ACC112 (cell line): ENCODE measurements around the gene TRIM45.
"Not testable (repeated sequence)": the region's sequence is repeated elsewhere in the genome, so short reads cannot be mapped to it uniquely, and the experiment has no call there.

Experiments
- H2AFZ ChIP-seq: fragments of 200-600 bp; sonication (generic); one replicate; pipeline ENCODE4 v1.6.0; 2017; ENCODE audit warnings: antibody characterized with exemption, low read length; ENCODE audit not compliant: unreplicated experiment
- H3K27ac ChIP-seq: fragments of 200-600 bp; sonication (generic); 2 replicates; pipeline ENCODE4 v1.5.1; 2014; ENCODE audit warnings: low read depth, mild to moderate bottlenecking, antibody characterized with exemption, low read length, moderate library complexity
- H3K27me3 ChIP-seq: fragments of 200-600 bp; sonication (generic); 2 replicates; pipeline ENCODE4 v1.6.1; 2014; ENCODE audit warnings: mild to moderate bottlenecking, antibody characterized with exemption, low read length, moderate library complexity, mixed read lengths; ENCODE audit not compliant: insufficient read depth
- H3K36me3 ChIP-seq: fragments of 200-600 bp; sonication (generic); 2 replicates; pipeline ENCODE4 v1.6.1; 2016; ENCODE audit warnings: mild to moderate bottlenecking, antibody characterized with exemption, low read length, moderate library complexity, mixed read lengths; ENCODE audit not compliant: insufficient read depth
- H3K4me1 ChIP-seq: fragments of 200-600 bp; sonication (generic); one replicate; pipeline ENCODE4 v1.6.1; 2016; ENCODE audit warnings: low read length, mixed read lengths; ENCODE audit not compliant: insufficient read depth, unreplicated experiment, control insufficient read depth
- H3K4me3 ChIP-seq: fragments of 200-600 bp; sonication (generic); 2 replicates; pipeline ENCODE4 v1.5.1; 2014; ENCODE audit warnings: mild to moderate bottlenecking, low read depth, low read length
- H3K79me2 ChIP-seq: fragments of 200-600 bp; sonication (generic); one replicate; pipeline ENCODE4 v1.6.0; 2016; ENCODE audit warnings: low read length; ENCODE audit not compliant: control insufficient read depth, unreplicated experiment, insufficient read depth

Gene TRIM45

GRCh38 chr1:117116784-117117130 lies 4.8 kb downstream of the TRIM45 start:
- Histone ChIP-seq H2AFZ (no peak overlapping the region), H3K79me2 (no peaks in the 10 kb centered on the region), H3K4me1 (peaks cover 10% of the 10 kb centered on the region), H3K27ac (no peak overlapping the region), H3K36me3 (peaks cover 4% of the 10 kb centered on the region; the same call in 1 of the 2 replicates), H3K4me3 (no peak overlapping the region), H3K27me3 (no peaks in the 10 kb centered on the region)

GRCh38 chr1:117116090-117116783 lies 5.3 kb downstream of the TRIM45 start:
- Histone ChIP-seq H3K27me3 (no peaks in the 10 kb centered on the region), H2AFZ (no peak overlapping the region), H3K27ac (no peak overlapping the region), H3K4me1 (peaks cover 14% of the 10 kb centered on the region), H3K4me3 (no peak overlapping the region), H3K79me2 (no peaks in the 10 kb centered on the region), H3K36me3 (peaks cover 4% of the 10 kb centered on the region; the same call in 1 of the 2 replicates)

- H3K79me2 ChIP-seq: no peaks in the 10 kb centered on the region
- peaks cover 17% of the 10 kb centered on the region for H3K4me1 ChIP-seq
- H3K27me3 ChIP-seq: no peaks in the 10 kb centered on the region
- H3K4me3 ChIP-seq: no peak overlapping the region
- no peak overlapping the region; the same call in 1 of the 2 replicates for H3K27ac ChIP-seq
- H3K36me3 ChIP-seq: peaks cover 4% of the 10 kb centered on the region; the same call in 1 of the 2 replicates
- no peak overlapping the region for H2AFZ ChIP-seq
Measured at GRCh38 chr1:117114877-117115276, 6.7 kb downstream of the TRIM45 start.

GRCh38 chr1:117113199-117113598 lies 8.3 kb downstream of the TRIM45 start:
- Histone ChIP-seq H2AFZ (no peak overlapping the region), H3K27me3 (no peaks in the 10 kb centered on the region), H3K36me3 (peaks cover 7% of the 10 kb centered on the region), H3K27ac (no peak overlapping the region), H3K4me3 (no peak overlapping the region), H3K4me1 (peaks cover 26% of the 10 kb centered on the region), H3K79me2 (no peaks in the 10 kb centered on the region)

- Histone ChIP-seq H3K27ac (no peak overlapping the region), H3K79me2 (no peaks in the 10 kb centered on the region), H2AFZ (no peak overlapping the region), H3K4me1 (peaks cover 26% of the 10 kb centered on the region), H3K36me3 (peaks cover 9% of the 10 kb centered on the region), H3K27me3 (no peaks in the 10 kb centered on the region), H3K4me3 (no peak overlapping the region)
Measured at GRCh38 chr1:117112047-117112717, 9.4 kb downstream of the TRIM45 start.

- Histone ChIP-seq H3K27me3 (no peaks in the 10 kb centered on the region), H3K4me3 (no peak overlapping the region), H2AFZ (no peak overlapping the region), H3K27ac (peak overlapping the region; percentile 57), H3K4me1 (peaks cover 26% of the 10 kb centered on the region), H3K79me2 (no peaks in the 10 kb centered on the region), H3K36me3 (peaks cover 13% of the 10 kb centered on the region)
Measured at GRCh38 chr1:117110774-117111173, 10.8 kb downstream of the TRIM45 start.

DNA sequence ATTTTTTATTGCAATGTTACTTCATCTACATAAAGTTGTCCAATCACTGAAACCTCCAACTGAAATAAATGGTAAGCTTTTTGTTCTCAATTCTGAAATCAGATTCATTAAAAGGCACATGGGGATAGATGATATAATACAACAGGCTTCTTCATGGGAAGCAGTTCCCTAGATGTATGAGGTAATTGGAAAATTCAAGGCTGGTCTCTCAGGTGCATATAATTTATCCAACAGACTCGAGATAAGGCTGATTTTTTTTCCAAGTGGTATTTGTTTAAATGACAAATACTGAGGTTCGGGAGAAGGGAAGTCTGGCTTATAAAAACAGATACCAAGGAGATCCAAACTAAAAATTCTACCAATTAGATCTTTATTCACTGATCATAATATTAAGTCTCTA lies 14.2 kb downstream of the TRIM45 start:
- H3K4me1 ChIP-seq: peaks cover 26% of the 10 kb centered on the region
- no peaks in the 10 kb centered on the region for H3K27me3 ChIP-seq
- no peak overlapping the region for H3K27ac ChIP-seq
- H3K4me3 ChIP-seq: no peak overlapping the region
- H3K79me2 ChIP-seq: no peaks in the 10 kb centered on the region
- H2AFZ ChIP-seq: no peak overlapping the region
- peaks cover 24% of the 10 kb centered on the region for H3K36me3 ChIP-seq

DNA sequence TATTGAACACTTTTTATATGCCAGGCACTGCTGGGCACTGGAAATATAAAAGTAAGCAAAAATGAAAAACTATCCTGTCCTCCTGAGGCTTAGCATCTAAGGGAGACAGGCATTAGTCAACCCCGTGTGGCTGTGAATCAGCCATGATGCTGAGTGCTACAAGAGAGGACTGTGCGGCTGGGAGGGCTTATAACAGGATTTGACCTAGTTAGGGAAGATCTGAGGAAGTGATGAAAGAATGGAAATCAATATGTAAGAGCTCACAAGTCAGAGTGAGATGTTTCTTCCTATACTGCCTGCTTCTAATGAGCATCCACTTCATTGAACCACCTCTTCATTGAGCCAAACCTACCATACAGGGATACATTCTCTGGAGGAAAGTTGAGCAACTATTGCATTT lies 15.1 kb downstream of the TRIM45 start:
- no peak overlapping the region for H3K27ac ChIP-seq
- no peak overlapping the region for H2AFZ ChIP-seq
- H3K4me3 ChIP-seq: no peak overlapping the region
- H3K36me3 ChIP-seq: peaks cover 24% of the 10 kb centered on the region
- H3K27me3 ChIP-seq: no peaks in the 10 kb centered on the region
- no peaks in the 10 kb centered on the region for H3K79me2 ChIP-seq
- H3K4me1 ChIP-seq: peaks cover 25% of the 10 kb centered on the region

- H3K27me3 ChIP-seq: no peaks in the 10 kb centered on the region
- no peak overlapping the region for H3K4me3 ChIP-seq
- no peak overlapping the region for H2AFZ ChIP-seq
- H3K79me2 ChIP-seq: no peaks in the 10 kb centered on the region
- no peak overlapping the region for H3K27ac ChIP-seq
- peaks cover 18% of the 10 kb centered on the region for H3K4me1 ChIP-seq
- peaks cover 29% of the 10 kb centered on the region for H3K36me3 ChIP-seq
Measured at GRCh38 chr1:117105722-117106121, 15.8 kb downstream of the TRIM45 start.

DNA sequence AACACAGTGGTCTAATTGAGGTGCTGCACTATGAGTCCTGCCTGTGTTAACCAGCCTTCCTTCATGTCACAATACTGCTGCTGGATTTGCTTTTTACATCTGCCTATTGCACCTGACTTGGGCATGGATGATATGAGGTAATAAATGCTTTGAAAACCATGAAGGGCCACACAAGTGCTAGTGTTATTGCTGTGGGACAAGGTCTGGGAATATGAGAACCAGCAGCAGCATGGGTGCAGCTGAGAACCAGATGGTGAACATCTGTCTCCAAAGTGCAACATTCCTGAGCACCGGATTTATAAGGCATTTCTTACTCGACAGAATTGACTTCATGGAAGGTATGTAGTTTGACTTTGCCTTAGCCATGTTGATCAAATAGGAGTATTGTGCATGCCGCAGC lies 16.6 kb downstream of the TRIM45 start:
- Histone ChIP-seq H3K4me3 (no peak overlapping the region), H3K4me1 (peaks cover 10% of the 10 kb centered on the region), H3K79me2 (no peaks in the 10 kb centered on the region), H3K27ac (no peak overlapping the region), H2AFZ (no peak overlapping the region), H3K36me3 (peaks cover 30% of the 10 kb centered on the region), H3K27me3 (no peaks in the 10 kb centered on the region)

GRCh38 chr1:117101858-117102257 lies 19.7 kb downstream of the TRIM45 start:
- not testable (repeated sequence) for H3K4me3 ChIP-seq, H3K79me2 ChIP-seq, H3K27me3 ChIP-seq, H3K27ac ChIP-seq, H2AFZ ChIP-seq
- H3K36me3 ChIP-seq: peaks cover 23% of the 10 kb centered on the region
- peaks cover 10% of the 10 kb centered on the region for H3K4me1 ChIP-seq
